Astrocyte (in vitro differentiated cells and primary cell): ENCODE measurements around the gene PVALEF. TPM values are rescaled to one million over a fixed set of nuclear protein-coding genes. Genes with fewer than 3 reads are reported as not detected.

Source experiments
- DNase-seq: peaks from one replicate; pipeline ENCODE4 v3.0.0-alpha.2; 2010; ENCODE audit warnings: low read depth
- FAIRE-seq: peaks from 2 replicates; lab custom pipeline; 2011; peaks lifted over from hg19 to GRCh38; lab: Jason Lieb, UNC
- H2AFZ ChIP-seq: 2 replicates; pipeline ENCODE4 v1.6.0; 2012; ENCODE audit warnings: low read depth, low read length, inconsistent platforms
- H3K27ac ChIP-seq: 2 replicates; pipeline ENCODE4 v1.5.1; 2011; ENCODE audit warnings: low read depth, low read length, inconsistent platforms
- H3K27me3 ChIP-seq: 2 replicates; pipeline ENCODE4 v1.6.0; 2011; ENCODE audit warnings: low read length, inconsistent platforms; ENCODE audit not compliant: insufficient read depth
- H3K36me3 ChIP-seq: 2 replicates; pipeline ENCODE4 v1.5.1; 2011; ENCODE audit warnings: low read length, inconsistent platforms; ENCODE audit not compliant: insufficient read depth
- H3K4me1 ChIP-seq: 2 replicates; pipeline ENCODE4 v1.5.1; 2011; ENCODE audit warnings: low read length, inconsistent platforms; ENCODE audit not compliant: insufficient read depth
- H3K4me2 ChIP-seq: 2 replicates; pipeline ENCODE4 v1.6.0; 2012; ENCODE audit warnings: low read length, inconsistent platforms
- H3K4me3 ChIP-seq: 2 replicates; pipeline ENCODE4 v1.5.1; 2011; ENCODE audit warnings: low read depth, mild to moderate bottlenecking, low read length, inconsistent platforms; ENCODE audit not compliant: insufficient read depth
- H3K79me2 ChIP-seq: 2 replicates; pipeline ENCODE4 v1.6.0; 2012; ENCODE audit warnings: mild to moderate bottlenecking, low read length, inconsistent platforms; ENCODE audit not compliant: insufficient read depth
- H3K9ac ChIP-seq: 2 replicates; pipeline ENCODE4 v1.6.0; 2012; ENCODE audit warnings: mild to moderate bottlenecking, low read length, inconsistent platforms
- H3K9me3 ChIP-seq: 2 replicates; pipeline ENCODE4 v1.5.1; 2012; ENCODE audit warnings: low read depth, mild to moderate bottlenecking, low read length, inconsistent platforms; ENCODE audit not compliant: insufficient read depth
- H4K20me1 ChIP-seq: 2 replicates; pipeline ENCODE4 v1.6.0; 2012; ENCODE audit warnings: low read length, inconsistent platforms; ENCODE audit not compliant: insufficient read depth
- H3K27ac Mint-ChIP-seq: one replicate; pipeline ENCODE4 v1.8.0; 2021; ENCODE audit warnings: mild to moderate bottlenecking, mixed read lengths; ENCODE audit not compliant: unreplicated experiment
- H3K27me3 Mint-ChIP-seq: one replicate; pipeline ENCODE4 v1.8.0; 2021; ENCODE audit warnings: low read depth, mixed read lengths; ENCODE audit not compliant: unreplicated experiment
- H3K36me3 Mint-ChIP-seq: one replicate; pipeline ENCODE4 v1.8.0; 2021; ENCODE audit warnings: low read depth, mixed read lengths; ENCODE audit not compliant: unreplicated experiment
- H3K4me1 Mint-ChIP-seq: one replicate; pipeline ENCODE4 v1.8.0; 2021; ENCODE audit warnings: low read depth, mixed read lengths; ENCODE audit not compliant: unreplicated experiment
- H3K4me3 Mint-ChIP-seq: one replicate; pipeline ENCODE4 v1.8.0; 2021; ENCODE audit warnings: mild to moderate bottlenecking, moderate library complexity, mixed read lengths; ENCODE audit not compliant: unreplicated experiment
- H3K9me3 Mint-ChIP-seq: one replicate; pipeline ENCODE4 v1.8.0; 2021; ENCODE audit warnings: mild to moderate bottlenecking, mixed read lengths; ENCODE audit not compliant: unreplicated experiment
- CTCF ChIP-seq: IDR thresholded peaks from 2 replicates; pipeline ENCODE4 v1.5.1; 2011; ENCODE audit warnings: low read depth, mild to moderate bottlenecking, inconsistent platforms, low read length, moderate library complexity; ENCODE audit not compliant: insufficient read depth
- EZH2 ChIP-seq: IDR thresholded peaks from 2 replicates; pipeline ENCODE4 v1.6.1; 2012; ENCODE audit warnings: mild to moderate bottlenecking, low read length, inconsistent platforms; ENCODE audit not compliant: insufficient read depth
- total RNA-seq: library from RNA; stranded (reverse); gene quantifications from 2 replicates; pipeline ENCODE4 v1.2.1, GENCODE V29; 2021

PVALEF gene
- total RNA-seq, 1 donor from 2014 or later = not detected

- H3K36me3 Mint-ChIP-seq = no peaks in the 10 kb centered on the region
- H3K27ac Mint-ChIP-seq = no peak overlapping the region
- no peaks in the 10 kb centered on the region for H3K27me3 ChIP-seq
- DNase-seq = no peak
- no peaks in the 10 kb centered on the region for H3K79me2 ChIP-seq
- no peak for TF ChIP-seq CTCF
- no peak for TF ChIP-seq EZH2
- H3K4me2 ChIP-seq = no peak overlapping the region
- H3K9me3 Mint-ChIP-seq = no peaks in the 10 kb centered on the region
- no peaks in the 10 kb centered on the region for H3K4me1 Mint-ChIP-seq
- H3K9me3 ChIP-seq = no peaks in the 10 kb centered on the region
- no peak overlapping the region for H3K4me3 ChIP-seq
- H3K27me3 Mint-ChIP-seq = peaks cover 4% of the 10 kb centered on the region
- FAIRE-seq = no peak
- H3K27ac ChIP-seq = no peak overlapping the region
- H4K20me1 ChIP-seq = no peaks in the 10 kb centered on the region
- no peaks in the 10 kb centered on the region for H3K4me1 ChIP-seq
- no peak overlapping the region for H3K9ac ChIP-seq
- no peak overlapping the region for H2AFZ ChIP-seq
- no peak overlapping the region for H3K4me3 Mint-ChIP-seq
- H3K36me3 ChIP-seq = no peaks in the 10 kb centered on the region
These were observed 34.6 kb upstream of the PVALEF start for GRCh38 chr17:81130385-81131361.

GRCh38 chr17:81131486-81132196, 33.7 kb upstream of the PVALEF start:
- Histone ChIP-seq H2AFZ (no peak overlapping the region), H3K9ac (no peak overlapping the region), H3K27me3 (no peaks in the 10 kb centered on the region), H3K79me2 (no peaks in the 10 kb centered on the region), H3K9me3 (no peaks in the 10 kb centered on the region), H3K4me3 (no peak overlapping the region), H3K4me1 (no peaks in the 10 kb centered on the region), H4K20me1 (no peaks in the 10 kb centered on the region), H3K4me2 (no peak overlapping the region), H3K27ac (no peak overlapping the region), H3K36me3 (no peaks in the 10 kb centered on the region)
- H3K9me3 Mint-ChIP-seq = no peaks in the 10 kb centered on the region
- H3K36me3 Mint-ChIP-seq = no peaks in the 10 kb centered on the region
- TF ChIP-seq EZH2 (no peak), CTCF (no peak)
- DNase-seq (no peak), FAIRE-seq (no peak)
- peaks cover 4% of the 10 kb centered on the region for H3K27me3 Mint-ChIP-seq
- no peak overlapping the region for H3K27ac Mint-ChIP-seq
- H3K4me3 Mint-ChIP-seq = no peak overlapping the region
- H3K4me1 Mint-ChIP-seq = no peaks in the 10 kb centered on the region
